ELR (cell line): ENCODE measurements around the gene SIGLEC15.
"Not testable (repeated sequence)": the region's sequence is repeated elsewhere in the genome, so short reads cannot be mapped to it uniquely, and the experiment has no call there.

ENCODE experiments used
- DNase-seq: peaks from one replicate; pipeline ENCODE4 v3.0.0-alpha.2; 2015; ENCODE audit warnings: low read depth

The SIGLEC15 gene

DNA sequence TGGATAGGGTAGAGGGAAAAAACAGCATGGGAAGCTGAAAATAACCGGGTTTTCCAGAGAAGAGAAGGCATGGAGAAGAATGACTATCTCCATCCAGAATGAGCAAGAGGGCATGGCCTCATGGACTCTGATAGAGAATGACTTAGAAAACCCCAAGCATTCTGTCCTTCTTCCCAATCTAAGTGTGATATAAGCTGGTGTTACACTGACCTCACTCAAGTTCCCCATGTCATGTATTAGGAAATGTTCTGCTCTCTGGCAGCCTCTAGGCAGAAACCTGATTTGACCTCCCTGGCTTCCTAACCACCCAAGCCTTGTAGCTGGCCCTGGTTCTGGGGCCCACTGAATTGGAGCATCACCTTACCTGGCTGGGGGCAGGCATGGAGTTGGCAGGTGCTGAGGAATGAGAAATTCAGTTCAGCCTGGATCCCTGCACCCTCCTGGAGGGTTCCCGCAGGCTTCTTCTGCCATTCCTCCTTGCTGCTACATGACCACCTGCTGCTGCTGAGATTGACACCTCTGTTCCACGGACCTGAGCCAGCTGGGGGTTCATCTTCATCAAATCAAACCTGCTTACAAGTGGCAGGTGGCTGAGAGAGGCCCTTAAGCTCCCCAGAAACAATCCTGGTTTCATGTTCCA, 5.2 kb upstream of the SIGLEC15 start:
- no peak for DNase-seq

DNA sequence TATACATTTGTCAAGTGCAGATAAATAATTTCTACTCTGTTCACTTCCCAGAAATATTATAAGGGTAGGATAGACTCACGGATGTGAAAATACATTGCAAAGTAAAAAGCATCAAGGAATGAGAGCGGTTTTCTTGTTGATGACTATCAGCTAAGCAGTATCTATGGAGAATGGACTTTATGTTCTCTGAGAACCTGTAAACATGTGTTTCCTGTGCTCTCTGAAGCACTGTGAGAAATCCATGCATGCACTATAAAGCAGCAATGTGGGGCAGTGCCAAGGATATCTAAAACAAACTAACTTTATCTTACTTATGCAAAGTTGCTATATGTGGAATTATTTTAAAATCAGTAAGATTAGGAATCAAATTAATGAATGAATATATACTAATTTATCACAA, 4.4 kb upstream of the SIGLEC15 start:
- DNase-seq = no peak

DNA sequence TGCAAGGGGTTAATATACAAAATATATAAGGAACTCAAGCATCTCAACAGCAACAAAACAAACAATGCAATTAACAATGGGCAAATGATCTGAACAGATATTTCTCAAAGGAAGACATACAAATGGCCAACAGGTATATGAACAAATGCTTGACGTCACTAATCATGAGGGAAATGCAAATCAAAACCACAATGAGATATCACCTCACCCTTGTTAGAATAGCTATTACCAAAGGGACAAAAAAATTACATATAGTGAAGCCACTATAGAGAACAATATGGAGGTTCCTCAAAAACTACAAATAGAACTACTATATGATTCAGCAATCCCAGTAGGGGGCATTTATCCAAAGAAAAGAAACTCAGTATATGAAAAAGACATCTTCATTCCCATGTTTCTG, 3.8 kb upstream of the SIGLEC15 start:
- DNase-seq = no peak

DNA sequence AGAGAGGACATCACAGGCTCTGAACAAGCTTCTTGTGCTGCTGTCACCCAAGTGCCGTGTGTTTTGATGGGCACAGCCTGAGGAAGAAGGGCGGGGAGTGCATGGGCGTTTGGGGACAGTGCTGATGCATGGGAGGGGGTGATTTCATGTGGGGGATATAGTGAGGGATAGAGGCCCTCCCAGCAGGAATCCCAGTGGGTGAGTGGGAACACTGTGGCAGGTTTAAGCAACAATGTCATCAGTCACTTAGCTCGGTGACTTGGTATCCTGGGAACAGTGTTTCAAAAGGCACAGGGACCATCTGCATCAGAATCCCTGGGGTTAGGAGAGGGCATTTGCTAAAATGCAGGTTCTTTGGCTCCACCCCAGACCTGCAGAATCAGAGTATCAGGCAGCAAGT, 609 bp downstream of the SIGLEC15 start:
- DNase-seq = no peak

DNA sequence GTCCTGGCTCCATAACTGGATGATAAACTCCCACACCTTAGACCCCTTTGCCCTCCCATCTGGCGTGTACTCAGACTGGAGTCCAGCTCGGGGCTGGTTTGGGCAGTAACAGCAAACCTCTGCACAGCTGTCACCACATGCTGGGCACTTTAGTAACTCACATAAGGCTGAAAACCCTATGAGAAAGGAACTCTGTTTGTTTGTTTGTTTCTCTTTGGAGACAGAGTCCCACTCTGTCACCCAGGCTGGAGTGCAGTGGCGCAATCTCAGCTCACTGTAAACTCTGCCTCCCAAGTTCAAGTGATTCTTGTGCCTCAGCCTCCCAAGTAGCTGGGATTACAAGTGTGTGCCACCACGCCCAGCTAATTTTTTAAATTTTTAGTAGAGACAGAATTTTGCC, 1.2 kb downstream of the SIGLEC15 start:
- DNase-seq = not testable (repeated sequence)

DNA sequence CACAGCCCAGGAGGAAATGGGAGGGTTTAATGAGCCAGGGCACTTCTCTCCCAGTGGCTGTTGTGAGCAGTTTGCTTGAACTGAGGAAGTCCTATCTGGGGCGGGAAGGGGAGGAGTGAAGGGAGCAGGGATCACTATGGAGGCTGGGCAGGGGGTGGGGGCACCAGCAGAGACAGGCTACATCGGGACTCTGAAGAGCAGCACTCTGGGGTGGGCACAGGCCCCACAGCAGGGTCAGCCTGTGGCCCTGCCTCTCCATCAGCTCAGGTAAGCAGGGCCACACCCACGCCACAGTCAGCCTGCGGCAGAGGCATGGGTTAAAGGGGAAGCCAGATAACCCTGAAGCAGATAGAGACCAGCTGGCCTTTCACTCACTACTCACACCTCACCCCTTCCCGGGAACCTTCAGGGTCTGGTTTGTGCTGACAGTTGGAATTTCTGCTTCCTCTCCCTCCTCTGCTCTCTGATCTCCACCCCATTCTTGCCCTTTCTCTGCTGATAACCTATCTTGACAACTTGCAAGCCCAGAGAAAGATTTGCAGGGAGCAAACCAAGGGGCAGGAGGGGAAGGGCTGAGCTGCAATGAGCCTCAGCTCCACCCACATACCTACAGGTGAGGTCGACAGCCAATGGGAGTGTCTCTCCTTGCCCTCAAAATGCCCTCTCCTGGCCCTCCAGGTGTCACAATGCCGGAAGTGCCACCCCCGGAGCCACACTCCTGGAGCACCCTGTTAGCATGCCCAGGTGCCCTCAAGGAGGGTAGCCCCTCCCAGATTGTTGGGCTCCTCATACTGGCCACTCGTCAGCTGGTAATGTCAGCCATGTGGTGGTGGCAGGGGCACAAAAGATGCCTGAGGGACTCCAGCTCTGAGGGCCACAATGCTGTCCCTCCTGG, 3.7 kb downstream of the SIGLEC15 start:
- DNase-seq = no peak

DNA sequence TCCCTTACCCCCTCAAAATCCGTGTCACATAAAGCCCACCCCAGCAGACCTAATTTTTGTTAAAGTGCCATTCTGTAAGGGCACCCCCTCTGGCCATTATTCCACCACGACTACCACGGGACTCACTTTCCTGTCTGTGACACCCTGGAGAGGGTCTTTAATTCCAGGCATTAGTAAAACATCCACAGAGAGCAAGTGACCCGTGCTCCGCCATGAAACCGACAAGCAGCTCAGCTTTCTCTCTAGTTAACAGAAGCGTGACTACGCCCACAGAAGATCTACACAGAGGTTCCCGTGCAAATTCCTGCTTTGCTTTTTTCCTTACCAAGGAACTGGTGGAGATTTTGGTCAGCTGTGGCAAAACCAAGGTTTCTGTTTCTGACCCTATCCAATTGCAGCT, 4.4 kb downstream of the SIGLEC15 start:
- no peak for DNase-seq

DNA sequence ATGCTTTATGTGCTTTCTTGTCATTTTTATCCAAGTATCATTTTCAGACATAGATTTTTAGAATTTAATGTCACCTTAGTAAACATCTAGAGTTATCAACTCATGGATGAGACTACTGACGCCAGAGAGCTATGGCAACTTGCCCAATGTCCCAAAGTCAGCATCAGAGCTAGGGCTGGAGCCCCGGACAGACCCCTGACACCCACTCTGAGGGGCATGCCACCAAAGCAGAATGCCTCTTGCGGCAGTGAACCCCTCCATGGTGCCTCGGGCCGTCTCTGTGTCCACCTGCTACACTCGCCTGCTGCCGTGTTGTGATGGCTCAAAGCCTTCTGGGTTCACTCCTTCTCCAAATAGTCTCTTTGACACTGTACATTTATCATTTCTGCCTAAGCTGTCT, 5.4 kb downstream of the SIGLEC15 start:
- no peak for DNase-seq

DNA sequence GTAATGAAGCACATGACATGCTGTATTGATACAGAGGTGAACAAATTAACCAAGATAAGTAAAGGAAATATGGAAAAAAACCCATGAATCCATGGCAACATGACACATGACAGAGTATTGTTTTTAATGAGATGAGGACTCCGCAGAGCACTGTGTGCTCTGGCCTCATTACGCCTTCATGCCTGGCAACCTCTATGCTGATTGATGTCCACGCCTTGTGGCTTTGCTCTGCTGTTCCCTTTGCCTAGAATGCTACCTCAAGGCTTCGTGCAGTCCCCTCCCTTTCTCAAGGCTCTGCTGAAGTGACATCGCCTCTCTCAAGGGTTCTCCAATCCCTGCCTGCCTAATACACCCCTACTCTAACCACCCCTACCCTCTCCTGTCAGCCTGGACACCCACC, 8.4 kb downstream of the SIGLEC15 start:
- no peak for DNase-seq

DNA sequence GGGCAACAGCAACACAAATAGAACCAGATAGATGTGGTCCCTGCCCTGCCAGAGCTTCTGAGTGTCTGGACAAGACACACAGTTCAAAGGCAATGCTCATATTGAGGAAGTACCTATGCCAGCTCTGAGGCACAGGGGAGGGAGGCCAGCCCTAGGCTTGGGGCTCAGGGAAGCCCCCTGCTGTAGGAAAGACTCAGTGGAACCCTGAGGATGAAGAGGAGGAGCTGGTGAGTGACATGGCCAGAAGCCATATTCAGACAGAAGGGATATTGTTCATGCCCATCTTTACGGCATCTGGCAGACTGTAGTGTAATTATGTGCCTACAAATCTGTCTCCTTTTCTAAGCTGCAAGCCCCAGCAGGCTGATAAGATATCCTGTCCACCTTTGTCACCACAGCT, 8.8 kb downstream of the SIGLEC15 start:
- DNase-seq = no peak

DNA sequence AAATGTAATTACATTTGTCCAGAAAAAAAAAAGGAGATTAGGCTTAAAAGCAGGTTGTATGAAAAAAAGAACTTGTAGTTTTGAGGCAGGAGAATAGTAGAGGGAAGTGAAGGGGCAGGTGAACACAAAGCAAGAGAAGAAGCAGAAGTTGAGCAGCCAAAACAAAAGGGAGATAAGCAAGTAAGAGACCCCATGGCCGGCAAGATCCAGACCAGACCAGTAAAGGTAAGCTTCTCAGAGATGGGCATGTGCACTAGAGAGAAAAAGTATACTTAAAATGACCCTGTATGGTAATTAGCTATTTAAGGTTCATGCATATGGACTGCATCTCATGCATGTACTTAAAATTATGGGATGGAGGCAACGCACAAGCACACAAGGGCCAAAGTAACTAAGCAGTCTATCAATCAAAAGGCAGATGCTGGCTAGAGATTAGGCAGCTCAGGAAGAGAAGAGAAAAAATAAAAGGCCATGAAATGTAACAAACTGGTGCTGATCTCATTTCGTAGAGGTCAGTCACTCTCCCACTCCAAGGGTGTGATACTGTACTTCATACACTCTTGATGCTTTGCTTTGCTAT, 9.7 kb downstream of the SIGLEC15 start:
- no peak for DNase-seq

DNA sequence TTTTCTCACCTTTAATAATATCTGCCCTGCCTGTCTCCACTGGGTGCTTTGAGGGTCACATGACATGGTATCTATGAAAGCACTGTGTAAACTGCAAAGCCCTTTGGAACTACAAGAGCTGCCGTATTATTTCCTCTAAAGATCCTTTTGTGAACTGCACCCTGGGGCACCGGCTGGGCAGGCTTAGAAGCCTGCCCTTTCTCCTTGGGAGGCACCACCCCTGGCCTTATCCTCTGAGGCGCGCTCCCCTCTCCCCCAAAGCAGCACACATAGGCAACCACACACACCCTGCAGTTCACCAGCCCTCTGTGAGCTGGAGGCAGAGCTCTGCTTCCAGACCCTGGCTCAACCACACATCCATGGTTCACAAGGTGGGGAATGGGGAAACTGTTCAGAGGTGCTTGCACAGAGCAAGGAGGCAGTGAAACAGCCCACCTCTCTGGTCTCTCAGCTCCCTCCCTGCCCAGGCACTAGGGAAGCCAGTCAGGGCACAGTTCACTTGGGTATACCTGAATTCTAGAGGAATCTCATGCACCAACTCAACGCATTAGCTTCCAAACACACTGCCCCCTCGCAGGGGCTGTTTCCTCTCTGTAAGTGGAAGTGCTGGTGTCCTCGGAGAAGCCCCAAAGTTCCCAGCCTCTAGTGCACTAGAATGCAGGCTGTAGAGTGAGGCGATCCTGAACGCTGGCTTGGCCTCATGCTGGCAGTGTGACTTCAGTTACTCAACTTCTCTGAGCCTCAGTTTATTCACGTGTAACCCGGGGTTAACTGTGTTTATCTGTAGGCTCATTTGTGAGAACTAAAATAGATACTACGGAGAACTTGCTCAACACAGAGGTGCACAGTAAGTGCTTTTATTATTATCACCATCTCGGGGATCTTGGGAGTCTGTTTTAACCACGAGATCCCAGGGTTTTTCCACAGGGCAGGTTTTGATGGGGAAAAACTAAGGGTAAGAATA, 11.0 kb downstream of the SIGLEC15 start:
- DNase-seq = no peak

DNA sequence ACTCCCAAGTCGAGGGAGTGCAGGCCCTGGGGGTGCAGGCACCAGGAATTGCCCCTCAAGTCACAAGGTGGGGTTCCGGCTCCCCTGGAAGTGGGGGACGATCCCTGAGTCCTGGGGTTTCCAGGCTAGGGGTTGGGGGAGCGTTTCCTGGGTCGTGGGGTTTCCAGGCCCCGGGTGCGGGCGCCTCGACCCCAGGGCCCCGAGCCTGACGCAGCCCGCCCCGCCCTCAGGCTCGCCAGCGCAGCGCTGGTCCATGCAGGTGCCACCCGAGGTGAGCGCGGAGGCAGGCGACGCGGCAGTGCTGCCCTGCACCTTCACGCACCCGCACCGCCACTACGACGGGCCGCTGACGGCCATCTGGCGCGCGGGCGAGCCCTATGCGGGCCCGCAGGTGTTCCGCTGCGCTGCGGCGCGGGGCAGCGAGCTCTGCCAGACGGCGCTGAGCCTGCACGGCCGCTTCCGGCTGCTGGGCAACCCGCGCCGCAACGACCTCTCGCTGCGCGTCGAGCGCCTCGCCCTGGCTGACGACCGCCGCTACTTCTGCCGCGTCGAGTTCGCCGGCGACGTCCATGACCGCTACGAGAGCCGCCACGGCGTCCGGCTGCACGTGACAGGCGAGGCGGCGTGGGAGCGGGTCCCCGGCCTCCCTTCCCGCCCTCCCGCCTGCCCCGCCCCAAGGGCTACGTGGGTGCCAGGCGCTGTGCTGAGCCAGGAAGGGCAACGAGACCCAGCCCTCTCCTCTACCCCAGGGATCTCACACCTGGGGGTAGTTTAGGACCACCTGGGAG, 12.0 kb downstream of the SIGLEC15 start:
- no peak for DNase-seq

DNA sequence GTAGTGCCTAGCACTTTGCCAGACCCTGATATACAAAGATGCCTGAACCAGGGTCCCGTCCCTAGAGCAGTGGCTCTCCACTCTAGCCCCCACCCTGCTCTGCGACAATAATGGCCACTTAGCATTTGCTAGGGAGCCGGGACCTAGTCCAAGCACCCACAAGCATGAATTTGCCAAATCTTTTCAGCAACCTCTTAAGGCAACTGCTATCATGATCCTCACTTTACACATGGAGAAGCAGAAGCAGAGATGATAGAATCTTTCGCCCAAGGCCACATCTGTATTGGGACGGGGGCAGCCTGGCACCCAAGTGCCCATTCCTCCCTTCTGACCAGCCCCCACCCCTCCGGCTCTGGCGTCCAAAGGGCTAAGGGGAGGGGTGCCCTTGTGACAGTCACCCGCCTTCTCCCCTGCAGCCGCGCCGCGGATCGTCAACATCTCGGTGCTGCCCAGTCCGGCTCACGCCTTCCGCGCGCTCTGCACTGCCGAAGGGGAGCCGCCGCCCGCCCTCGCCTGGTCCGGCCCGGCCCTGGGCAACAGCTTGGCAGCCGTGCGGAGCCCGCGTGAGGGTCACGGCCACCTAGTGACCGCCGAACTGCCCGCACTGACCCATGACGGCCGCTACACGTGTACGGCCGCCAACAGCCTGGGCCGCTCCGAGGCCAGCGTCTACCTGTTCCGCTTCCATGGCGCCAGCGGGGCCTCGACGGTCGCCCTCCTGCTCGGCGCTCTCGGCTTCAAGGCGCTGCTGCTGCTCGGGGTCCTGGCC, 13.0 kb downstream of the SIGLEC15 start:
- DNase-seq = no peak

DNA sequence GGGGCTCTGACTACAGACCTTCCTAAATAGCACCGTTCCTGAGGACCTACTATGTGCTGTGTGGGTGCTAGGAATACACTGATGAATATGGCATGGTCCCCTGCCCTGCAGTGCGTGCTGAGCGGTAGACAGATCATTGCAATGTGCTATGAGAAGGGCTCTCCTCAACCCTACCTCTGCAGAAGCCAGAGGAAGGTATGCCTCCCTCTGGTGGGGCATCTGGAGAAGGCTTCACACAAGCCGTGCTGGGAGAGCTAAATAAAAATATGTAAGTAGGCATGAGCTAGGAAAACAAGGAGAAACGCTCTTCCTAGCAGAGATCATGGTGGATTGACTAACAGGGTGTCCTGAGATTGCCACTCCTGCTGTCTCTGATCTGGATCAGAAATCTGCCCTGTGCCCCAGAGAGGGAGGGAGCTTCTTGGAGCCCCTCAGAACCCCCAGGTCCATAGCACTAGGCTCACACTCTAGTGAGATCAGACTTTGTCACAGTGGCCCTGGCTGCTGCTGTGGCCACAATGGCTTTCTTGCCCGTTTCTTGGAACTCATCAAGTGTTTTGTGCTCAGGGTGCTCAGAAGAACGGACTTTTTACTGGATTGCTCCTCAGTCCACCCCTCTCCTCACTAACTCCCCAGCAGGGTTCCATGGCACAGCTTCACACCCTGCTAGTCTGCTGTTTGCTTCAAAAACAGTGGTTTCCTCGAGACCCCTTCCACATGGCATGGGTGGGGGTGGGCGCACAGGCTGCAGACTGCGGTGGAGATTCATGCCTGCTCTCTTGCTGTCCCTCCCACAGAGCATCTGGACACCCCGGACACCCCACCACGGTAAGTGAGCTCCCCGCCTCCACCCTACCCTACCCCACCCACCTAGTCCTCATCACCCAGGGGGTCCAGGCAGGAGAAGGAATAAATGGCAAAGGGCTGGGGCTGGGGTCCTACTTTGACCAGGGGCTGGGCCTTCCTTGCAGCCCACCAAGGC, 14.2 kb downstream of the SIGLEC15 start:
- peak; percentile 83 for DNase-seq

DNA sequence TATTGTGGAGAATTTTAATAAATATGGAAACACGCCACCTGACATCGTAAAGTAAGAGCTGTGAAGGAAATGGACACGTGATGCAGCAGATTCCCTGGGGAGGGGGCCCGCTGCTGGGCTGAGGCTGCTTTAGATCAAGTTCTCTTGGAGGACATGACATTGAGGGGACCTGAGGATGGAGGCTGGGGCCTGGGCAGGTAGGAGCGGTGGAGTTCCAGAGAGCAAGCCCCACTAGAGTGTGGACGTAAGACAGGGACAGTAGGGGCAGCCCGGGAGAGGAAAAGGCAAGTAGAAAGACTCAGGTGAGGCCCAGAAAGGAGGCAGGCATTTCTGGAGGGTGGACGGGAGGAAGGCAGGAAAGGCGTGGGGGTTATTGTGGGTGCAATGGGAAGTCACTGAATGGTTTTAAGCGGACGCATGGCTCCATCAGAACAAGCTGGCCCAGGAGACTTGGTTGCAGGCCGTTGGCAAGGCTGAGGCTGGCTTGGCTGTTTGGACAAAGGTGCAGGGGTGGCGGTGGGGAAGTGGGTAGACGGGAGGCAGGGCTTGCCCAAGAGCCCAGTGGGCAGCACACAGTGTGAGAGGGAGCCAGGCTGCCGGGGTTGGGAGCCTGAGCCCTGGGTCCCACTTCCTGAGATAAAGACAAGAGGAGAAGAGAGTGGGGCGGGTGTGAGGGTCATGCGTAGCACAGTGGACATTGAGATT, 15.7 kb downstream of the SIGLEC15 start:
- no peak for DNase-seq

DNA sequence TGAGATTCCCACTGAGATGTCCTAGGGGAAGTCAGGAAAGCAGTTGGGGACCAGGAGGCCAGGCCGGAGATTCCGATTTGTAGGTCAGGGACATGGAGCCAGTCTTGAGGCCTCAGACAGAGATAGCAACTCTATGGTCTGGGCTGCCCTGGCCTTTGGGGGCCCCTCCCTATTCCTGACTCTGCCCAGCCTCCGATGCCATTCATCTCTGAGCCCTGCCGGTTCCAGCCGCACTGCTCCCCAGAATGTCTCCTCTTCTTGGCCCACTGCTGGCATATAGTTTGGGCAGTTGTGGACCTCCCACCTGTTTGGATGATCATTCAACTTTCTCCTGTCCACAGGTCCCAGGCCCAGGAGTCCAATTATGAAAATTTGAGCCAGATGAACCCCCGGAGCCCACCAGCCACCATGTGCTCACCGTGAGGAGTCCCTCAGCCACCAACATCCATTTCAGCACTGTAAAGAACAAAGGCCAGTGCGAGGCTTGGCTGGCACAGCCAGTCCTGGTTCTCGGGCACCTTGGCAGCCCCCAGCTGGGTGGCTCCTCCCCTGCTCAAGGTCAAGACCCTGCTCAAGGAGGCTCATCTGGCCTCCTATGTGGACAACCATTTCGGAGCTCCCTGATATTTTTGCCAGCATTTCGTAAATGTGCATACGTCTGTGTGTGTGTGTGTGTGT, 16.4 kb downstream of the SIGLEC15 start:
- no peak for DNase-seq

DNA sequence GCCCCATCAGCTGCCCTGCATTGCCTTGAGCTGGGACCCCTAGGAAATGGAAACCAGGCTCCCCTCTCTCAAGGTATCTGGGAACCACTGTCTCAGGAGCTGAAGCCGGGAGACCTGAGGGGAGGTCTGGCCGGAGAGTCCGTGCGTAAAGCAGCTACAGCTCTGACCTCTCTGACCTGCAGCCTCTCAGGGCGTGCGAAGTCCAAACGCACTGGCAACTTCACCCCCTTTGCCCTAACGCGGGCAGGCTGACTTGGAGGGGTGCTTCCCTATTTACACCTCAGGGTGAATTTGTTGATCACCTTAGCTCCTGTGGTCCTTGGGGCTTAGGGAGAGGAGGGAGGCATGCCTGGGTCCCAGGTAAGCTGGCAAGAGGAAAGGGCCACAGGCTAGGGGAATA, 17.5 kb downstream of the SIGLEC15 start:
- DNase-seq = no peak
